K562 (cell line): ENCODE data around the gene ABCC9.

Experiments
- BRD9 ChIP-seq: fragments of 450-650 bp; IDR thresholded peaks from 2 replicates; pipeline ENCODE4 v1.6.1; 2018; ENCODE audit warnings: low read depth; ENCODE audit not compliant: partially characterized antibody
- EZH2 ChIP-seq: IDR thresholded peaks from 2 replicates; pipeline ENCODE4 v1.6.1; 2012; ENCODE audit warnings: low read depth, mild to moderate bottlenecking, inconsistent platforms, low read length, borderline replicate concordance
- GABPB1 ChIP-seq: sonication (generic); formaldehyde crosslinking; IDR thresholded peaks from 2 replicates; pipeline ENCODE4 v1.8.0; 2022; ENCODE audit warnings: mild to moderate bottlenecking, missing genetic modification reagents
- MYC ChIP-seq, 2 experiments: fragments of 250-450 bp in 1 of 2; sonication (Bioruptor Pico) in 1 of 2; IDR thresholded peaks; 2 replicates each; pipeline versions ENCODE4 v1.5.1 to v1.6.1; 2012 to 2021; ENCODE audit warnings: low read depth in 2 of 2, borderline replicate concordance in 1 of 2, improper control_type of control experiment in 1 of 2, low read length in 1 of 2, mild to moderate bottlenecking in 1 of 2, moderate library complexity in 1 of 2
- NFXL1 ChIP-seq: fragments of 450-650 bp; formaldehyde crosslinking; IDR thresholded peaks from 2 replicates; pipeline ENCODE4 v1.4.0; 2021; ENCODE audit warnings: mild to moderate bottlenecking
- POLR2A ChIP-seq: fragments of 450-650 bp; conservative IDR thresholded peaks from 2 replicates; pipeline ENCODE4 v1.6.1; 2016
- POLR2AphosphoS5 ChIP-seq: IDR thresholded peaks from 2 replicates; pipeline ENCODE4 v1.6.1; 2011; ENCODE audit warnings: mild to moderate bottlenecking, low read depth, low read length, moderate library complexity; ENCODE audit not compliant: control insufficient read depth, insufficient read depth

- TF ChIP-seq EZH2 (no peak), POLR2A (no peak), GABPB1 (CRISPR knock-in tag) (no peak), POLR2AphosphoS5 (no peak), MYC (IDR thresholded peaks at IDR 0.05; ENCODE audit: low read depth, low read length) (no peak), MYC (CRISPR knock-in tag; IDR thresholded peaks at IDR 0.05; ENCODE audit: borderline replicate concordance, low read depth) (no peak), BRD9 (no peak), NFXL1 (CRISPR knock-in tag) (no peak)
Measured at GRCh38 chr12:21988619-21989018, 47.4 kb upstream of the ABCC9 start.
